Stimulated activated CD8-positive, alpha-beta memory T cell treated with anti-CD3 and anti-CD28 coated beads, Interleukin-4, amount 100 ng/mL, for 4 hours (primary cell): ENCODE results near the gene FAM181A.

Source experiments
- DNase-seq, 2 donors: peaks; one replicate each; pipeline ENCODE4 v3.0.0-alpha.2; 2020; ENCODE audit warnings: low read depth in 2 of 2, low spot score in 1 of 2

The FAM181A gene

DNA sequence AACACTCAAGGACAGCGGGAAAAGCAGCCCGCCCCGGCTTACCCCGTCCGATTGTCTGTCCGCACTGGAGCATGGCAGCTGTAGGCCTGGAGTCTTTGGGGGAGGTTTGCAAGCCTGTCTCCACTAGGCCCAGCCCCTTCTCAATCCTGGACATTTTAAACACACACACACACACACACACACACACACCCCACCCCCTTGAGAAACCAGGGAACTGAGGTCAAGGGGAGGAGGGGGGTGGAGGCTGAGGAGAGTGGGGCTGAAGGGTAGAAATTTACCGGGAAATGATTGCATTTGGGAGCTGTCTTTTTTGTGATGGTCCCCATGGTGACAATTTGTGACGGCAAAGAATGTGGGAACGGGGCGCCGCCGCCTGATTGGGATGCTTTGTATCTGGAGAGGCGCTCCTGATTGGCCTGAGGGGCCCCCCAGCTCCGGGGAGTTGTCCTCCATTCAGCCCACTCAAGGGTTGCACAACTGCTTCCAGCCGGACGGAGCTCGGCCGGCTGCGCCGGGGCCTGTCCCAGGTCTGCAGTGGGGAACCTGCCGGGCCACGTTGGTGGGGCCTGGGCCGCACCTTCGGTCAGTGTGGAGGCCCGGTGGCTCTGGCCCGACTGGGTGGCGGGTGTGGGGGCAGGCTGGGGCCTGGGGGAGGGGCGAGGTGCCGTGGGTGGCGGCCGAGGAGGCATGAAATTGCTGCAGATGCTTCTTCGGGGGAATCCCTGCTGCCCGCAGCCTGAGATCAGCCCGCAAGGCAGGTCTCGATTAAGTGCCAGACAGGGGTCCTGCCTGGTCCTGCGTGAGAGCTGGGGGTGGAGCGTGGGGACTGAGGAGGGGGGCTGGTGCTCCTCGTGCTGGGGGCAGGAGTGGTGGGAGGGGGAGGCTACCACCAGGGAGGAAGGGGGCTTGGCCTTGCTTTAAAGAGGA lies at the start of gene FAM181A:
Gene FAM181A, plus strand, starts transcription at position 472 of the 927 bp plus-strand sequence. CDS start 942 bp downstream, outside the sequence.
- no peak for DNase-seq

DNA sequence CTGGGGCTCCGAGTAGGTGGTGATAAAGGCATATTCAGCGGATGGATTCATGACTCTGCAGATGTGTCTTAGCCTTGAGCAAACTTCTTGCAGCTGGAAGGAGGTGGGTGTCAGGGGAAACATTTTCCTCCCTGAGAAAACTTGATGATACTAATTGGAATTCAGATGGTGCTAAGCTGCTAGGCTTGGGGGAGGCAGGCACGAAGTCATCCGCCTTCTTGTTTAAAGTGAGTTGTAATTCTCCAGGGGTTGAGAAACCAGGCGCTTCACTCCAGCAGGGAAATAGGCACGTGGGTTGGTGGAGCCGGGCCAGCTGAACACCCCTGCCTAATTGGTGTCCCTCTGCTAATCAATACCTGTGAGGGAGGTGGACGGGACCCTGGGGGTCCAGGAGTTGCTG lies 48.9 kb upstream of the FAM181A start:
- no peak for DNase-seq

DNA sequence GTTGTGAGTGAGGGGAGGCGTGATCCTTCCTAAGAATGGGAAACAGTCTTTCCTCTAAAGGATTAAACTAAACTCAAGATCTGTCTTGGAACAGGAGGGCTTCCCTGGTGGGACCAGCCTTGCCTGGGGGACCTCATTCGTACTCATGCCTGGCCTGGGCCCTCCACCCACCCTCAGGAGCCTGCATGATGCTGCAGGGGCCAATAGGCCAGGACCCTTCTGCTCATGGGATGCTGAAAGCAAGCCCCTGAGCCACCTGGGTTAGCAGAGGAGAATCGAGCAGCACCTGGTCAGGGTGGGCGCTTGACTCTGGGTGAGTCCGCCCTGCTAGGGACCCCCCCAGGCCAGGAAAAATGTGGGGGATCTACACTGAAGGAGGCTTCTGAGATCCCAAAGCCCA lies 48.3 kb upstream of the FAM181A start:
- no peak for DNase-seq

DNA sequence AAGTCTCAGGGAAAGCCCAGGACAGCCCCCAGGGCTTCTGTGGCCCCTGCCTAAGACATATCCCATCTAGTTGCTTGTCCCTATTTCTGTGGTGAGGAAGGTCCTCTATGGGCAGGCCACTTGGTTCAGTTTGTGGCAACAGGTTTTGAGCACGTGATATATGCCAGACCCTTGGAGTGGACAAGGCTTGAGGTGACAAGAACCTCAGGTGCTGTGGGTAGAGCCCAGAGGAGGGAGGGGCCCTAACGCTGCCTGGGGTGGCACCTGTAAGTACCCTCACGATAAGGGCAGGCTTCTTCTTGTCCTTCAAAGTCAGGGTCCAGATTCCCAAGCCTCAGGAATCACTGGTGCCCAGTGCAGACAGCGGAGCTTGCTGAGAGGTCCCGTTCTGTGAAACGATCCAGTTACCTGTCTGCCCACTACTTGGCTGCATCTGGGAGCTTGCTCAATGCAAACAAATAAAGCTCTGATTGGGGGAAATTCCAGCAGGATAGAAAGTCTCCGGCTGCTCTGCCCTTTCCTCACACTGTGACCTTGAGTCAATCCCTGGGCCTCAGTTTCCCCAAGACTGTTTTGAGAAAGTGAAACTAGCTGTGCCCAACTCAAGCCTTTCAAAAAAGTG lies 47.7 kb upstream of the FAM181A start:
- DNase-seq, result no peak

- no peak for DNase-seq
These were observed 46.9 kb upstream of the FAM181A start for GRCh38 chr14:93880021-93880820.

GRCh38 chr14:93884950-93885349 lies 42.2 kb upstream of the FAM181A start:
- DNase-seq, result no peak

DNA sequence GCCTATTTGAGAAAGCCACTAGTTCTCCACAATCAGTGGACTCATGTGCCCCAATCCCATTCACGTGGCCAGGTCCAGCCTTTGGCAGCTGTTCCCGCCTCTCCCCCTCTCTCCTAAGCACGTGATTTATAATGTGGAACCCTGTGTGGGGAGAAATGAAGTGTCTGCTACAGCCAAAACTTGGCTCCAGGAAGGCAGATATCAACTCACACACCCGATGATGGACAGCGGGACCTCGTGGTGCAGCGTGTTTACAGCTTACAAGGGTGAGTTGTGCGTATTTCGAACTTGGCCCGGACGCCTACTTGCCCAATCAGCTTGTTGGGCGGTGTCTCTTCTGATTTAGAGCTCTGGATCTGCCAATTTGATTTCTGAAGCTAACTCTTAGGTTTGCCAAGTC lies 38.1 kb upstream of the FAM181A start:
- DNase-seq, result no peak

GRCh38 chr14:93889739-93890483 lies 37.2 kb upstream of the FAM181A start:
- no peak for DNase-seq

DNA sequence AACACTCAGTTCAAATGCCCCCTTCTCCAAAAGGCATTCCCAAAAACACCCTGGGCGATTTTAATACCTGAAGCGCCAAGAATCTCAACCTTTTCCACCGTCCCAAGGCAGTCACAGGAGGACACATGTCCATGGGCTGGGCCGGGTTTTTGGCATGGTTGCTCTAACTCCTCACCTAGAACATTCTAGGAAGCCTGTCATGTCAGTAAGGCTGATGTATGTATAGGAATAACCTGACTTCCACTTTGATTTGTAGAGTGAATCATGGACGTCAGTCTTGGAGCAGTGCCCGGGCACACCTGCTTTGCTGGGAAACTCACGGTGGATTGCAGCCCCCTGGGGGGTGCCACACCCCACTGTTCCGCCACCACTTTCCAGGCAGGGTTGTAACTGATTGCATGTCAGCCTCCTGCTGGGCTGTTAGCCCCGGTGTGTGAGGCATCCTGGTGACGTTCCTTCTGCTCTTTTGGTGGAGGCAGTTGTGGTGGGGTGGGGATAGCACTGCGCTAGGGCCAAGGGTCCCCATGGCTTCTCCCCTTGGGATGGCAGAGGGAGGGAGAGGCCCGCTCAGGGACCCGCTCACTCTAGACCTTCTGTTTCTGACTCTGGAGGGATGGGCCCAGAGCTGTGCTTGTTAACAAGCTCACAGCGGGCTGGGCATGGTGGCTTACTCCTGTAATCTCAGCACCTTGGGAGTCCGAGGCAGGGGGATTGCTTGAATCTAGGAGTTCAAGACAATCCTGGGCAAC lies 35.2 kb upstream of the FAM181A start:
- no peak for DNase-seq

DNA sequence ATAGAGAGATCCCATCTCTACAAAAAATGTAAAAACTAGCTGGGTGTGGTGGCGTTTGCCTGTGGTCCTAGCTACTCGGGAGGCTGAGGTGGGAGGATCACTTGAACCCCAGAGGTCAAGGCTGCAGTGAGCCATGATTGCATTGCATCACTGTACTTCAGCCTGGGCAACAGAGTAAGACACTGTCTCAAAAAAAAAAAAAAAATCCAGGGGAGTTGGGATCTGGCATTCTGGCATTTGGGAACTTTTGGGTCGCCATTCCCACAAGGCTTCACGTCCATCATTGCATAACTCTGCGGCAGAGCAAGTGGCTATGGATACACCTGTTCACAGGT lies 34.7 kb upstream of the FAM181A start:
- DNase-seq, result no peak

DNA sequence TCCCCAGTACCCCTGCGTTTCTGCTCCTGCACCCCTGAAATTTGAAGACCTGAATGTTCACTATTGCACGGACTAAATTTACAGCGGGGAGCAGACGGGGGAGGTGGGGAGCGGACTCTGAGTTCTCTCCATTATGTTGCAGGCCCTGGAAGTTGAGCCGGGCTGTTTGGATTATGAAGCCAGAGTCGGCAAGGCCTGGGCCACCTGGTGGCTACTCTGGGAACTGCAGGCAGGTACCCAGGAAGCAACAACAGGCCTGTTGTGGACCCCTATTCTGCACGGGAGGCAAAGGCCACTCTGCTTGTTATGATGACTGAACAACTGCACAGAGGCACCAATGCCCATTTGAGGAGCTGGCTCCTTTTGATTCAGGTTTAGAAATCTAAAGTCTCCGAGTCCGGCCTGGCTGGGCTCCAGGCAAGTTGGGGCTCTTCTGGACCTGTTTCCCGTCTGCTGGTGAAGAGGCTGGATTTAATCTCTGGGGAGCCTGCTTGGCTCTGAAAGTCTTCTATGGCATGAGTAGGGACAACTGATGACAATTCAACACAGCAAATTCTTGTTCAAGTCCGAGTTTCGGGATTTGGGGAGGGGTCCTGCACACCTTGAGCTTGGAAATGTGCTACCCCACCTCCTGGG lies 34.1 kb upstream of the FAM181A start:
- peak; percentile 34 to 68 for DNase-seq

DNA sequence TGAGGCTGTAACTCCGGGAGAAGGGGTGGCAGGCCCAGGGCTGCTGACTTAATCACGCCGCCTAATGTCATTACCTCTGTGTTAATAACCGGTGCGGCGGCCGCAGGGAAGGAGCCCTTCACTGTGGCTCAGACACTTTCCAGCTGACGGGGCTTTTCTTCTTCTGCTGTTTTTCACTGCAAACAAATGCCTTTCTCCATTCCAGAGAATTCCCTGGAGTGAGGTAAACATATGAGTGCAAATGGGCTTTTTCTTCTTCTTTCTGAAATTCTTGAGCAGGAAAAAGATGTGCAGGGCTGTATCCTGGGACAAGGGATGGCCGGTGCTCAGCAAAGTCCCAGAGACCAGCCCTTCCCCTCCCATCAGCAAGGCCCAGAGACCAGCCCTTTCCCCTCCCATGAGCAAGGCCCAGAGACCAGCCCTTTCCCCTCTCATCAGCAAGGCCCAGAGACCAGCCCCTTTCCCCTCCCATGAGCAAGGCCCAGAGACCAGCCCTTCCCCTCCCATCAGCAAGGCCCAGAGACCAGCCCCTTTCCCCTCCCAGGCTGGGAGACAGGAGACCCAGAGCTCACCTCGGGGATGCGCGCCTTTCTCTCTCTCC lies 33.4 kb upstream of the FAM181A start:
- no peak for DNase-seq

DNA sequence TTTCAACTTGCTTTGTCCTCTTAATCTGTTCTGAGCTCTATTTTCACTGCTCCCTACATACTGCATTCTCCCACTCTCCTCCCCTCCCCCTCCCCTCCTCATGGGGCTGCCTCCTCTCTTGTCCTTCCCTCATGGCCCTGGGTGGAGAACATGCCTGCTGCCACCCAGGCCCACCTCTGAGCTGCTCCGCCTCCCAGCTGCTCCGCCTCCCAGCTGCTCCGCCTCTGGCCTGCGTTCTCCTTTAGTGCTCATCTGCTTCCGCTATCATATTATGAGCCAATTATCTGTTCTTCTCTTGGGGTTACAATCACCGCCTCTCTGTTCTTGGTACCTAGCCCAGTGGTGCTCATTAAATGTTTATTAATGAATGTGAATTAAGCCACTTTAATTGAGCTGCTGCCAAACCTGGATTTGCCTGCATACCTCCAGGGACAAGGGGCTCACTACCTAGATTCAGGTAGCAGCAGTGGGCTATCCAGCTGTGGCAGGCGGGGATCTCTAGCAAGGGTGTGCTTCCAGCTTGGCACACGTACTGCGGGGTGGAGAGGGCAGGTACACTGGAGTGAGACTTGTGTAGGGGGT lies 32.0 kb upstream of the FAM181A start:
- DNase-seq, result no peak

GRCh38 chr14:93897476-93897845 lies 29.7 kb upstream of the FAM181A start:
- no peak for DNase-seq

GRCh38 chr14:93898081-93898611 lies 29.0 kb upstream of the FAM181A start:
- no peak for DNase-seq

DNA sequence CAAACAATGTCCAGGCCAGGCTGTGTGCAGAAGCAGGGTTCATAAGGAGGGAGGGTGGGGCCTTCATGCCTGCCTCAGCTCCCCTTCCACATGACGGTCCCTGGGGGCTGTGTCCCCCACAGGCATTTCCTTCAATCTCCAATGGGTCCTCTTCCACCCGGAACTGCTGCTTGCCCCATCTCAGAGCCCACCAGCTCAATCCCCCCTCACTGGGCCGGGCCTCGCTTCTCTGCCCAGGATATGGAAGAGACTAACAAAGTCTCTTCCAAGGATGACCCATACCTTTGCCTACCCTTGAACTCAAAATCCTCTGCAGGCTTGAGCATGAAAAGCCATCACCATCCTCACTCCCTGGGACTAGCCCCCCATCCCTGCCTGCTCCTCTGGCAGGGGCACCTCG lies 28.4 kb upstream of the FAM181A start:
- DNase-seq, result no peak

DNA sequence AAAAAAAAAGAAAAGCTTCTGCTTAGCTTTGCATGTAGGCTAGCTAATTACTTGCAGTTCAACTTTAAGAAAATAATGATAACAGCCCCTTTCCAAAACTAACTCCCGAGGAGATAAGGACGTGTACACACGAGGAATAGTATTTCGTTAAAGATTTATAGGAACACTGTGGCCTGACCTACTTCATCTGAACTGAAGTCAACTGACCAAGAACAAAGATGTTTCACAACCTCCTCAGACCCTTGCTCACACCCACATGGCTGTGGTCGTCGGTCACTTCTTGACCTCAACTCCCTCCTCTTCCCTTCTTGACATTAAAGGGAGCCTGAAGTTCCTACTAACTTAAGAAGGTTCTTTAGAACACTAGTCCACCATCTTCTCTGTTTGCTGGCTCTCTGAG lies 25.3 kb upstream of the FAM181A start:
- no peak for DNase-seq

- no peak for DNase-seq
These were observed 24.4 kb upstream of the FAM181A start for GRCh38 chr14:93902619-93903307.
